ENCODE measurements around the gene TCF15.

TCF15 gene

GRCh38 chr20:611047-611842, 1.1 kb upstream of the TCF15 start:
- DNase-seq (ENCODE audit: low spot score): no peak

DNA sequence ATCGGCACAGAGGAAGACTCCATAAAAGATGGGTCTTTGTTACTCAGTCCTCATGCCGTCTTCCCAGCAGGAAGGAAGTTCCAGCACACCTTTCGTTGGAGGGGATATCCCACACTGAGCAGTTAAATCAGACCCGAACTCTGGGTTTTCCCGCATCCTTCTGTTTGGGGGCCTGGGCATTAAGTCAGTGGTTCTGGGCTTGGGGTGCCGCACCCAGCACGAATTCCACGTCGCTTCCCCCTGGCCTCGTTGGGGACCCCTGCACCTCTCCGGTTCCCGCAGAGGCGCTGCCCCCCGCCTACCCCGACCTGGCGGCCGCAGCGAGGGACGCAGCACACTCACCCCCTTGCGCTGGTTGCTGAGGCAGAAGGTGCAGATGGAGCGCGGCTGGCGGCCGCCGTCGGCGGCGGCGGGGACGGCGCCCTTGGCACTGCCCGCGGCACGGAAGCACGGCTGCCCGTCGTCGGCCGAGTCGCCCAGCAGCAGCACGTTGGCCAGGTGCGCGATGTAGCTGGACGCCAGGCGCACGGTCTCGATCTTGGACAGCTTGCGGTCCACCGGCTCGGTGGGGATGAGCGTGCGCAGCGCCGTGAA, 641 bp downstream of the TCF15 start:
- DNase-seq (ENCODE audit: low spot score): no peak

GRCh38 chr20:608970-609369, 1.1 kb downstream of the TCF15 start:
- DNase-seq (ENCODE audit: low spot score): no peak

DNA sequence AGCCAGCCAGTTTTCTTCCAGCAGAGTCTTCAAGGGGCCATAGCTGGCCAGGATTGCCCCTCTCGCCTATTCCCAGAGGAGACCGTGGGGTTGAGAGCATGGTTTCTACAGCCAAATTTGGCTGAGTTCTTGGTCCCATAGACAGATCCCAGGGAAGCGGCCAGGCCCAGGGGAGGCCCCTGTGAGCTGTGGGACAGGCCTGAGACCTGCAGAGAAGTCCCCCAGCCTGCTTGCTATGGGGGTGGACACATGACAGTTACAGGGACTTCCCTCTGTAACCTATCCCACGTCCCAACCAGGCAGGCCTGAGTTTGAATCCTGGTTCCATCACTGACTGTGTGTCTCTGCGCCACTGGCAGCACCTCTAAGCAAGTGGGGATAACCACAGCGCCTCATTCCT, 2.6 kb downstream of the TCF15 start:
- DNase-seq (ENCODE audit: low spot score): no peak

DNA sequence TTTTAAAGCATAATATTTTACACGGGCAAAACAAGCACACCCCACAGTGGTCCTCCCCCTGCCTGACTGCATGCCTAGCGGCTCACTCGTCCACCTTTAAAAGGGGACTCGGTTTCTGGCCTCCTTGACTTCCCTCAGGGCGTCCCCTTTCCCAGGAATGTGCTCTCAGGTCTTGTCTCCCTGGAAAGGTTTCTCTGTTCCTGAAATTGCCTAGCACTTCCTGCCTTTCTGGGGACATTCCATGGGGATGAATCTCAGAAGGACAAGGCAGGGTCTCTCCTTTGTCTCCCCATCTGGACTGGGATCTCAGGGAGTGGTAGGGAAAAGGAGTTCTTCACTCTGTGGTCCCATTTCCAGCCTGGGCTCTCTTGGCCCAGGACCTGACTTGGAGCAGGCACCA, 4.9 kb downstream of the TCF15 start:
- no peak for DNase-seq (ENCODE audit: low spot score)

- no peak for DNase-seq (ENCODE audit: low spot score)
Observed at GRCh38 chr20:603116-603640, 6.9 kb downstream of the TCF15 start.

DNA sequence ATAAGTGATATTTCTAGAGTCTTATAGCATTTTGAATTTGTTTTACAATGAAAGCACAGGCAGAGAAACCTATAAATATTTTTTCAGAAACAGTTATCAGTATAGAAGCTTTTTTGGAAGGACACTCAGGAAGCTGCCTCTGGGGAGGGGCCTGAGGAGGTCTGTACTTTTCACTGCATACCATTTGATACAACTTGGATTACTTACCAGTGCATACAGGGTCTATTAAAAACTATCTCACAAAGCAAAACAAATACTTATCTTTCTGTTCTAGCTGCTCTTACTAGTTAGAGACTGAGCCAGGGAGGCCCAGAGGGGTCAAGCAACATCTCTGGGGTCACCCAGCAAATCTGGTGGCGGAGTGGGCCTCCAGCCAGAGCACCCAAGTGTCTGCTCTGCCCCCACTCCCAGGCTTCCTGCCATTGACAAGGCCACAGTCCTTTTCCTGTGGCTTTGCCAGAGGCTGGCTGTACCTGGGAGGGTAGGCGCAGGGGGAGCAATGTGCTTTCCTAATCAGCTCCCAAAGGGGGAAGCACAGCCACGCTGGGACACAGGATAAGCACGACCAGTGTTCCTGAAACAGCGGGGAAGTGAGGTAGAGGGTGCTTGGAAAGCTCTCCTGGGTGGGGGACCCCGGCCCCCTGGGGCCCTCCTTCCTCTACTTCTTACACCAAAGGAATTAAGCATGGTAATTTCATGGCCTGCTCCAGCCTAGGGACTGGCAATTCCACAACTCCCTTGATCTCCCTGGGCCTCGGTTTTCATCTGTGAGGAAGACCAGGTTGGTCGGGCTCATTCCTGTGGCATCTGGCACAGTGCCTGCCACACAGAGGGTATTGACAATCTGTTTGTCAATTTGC, 7.8 kb downstream of the TCF15 start:
- no peak for DNase-seq (ENCODE audit: low spot score)

GRCh38 chr20:600736-601135, 9.4 kb downstream of the TCF15 start:
- DNase-seq (ENCODE audit: low spot score): no peak

DNA sequence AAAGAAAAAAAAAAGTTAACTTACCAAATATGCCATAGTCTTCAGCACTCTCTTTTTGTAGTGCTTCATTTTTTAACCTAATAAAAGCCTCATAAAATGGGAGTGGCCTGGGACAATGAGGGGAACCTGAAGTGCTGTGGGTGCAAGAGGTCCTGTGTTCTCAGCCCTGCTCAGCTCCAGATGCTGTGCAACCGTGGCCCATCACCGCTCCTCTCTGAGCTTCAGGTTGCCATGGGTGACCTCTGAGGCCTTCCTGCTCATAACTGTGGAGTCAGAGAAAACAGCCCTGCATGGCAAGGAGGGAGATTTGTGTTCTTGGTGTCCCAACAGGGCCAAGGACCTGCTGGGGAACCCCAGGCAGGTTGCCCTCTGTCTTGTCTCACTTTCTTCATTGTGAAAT, 10.0 kb downstream of the TCF15 start:
- no peak for DNase-seq (ENCODE audit: low spot score)

DNA sequence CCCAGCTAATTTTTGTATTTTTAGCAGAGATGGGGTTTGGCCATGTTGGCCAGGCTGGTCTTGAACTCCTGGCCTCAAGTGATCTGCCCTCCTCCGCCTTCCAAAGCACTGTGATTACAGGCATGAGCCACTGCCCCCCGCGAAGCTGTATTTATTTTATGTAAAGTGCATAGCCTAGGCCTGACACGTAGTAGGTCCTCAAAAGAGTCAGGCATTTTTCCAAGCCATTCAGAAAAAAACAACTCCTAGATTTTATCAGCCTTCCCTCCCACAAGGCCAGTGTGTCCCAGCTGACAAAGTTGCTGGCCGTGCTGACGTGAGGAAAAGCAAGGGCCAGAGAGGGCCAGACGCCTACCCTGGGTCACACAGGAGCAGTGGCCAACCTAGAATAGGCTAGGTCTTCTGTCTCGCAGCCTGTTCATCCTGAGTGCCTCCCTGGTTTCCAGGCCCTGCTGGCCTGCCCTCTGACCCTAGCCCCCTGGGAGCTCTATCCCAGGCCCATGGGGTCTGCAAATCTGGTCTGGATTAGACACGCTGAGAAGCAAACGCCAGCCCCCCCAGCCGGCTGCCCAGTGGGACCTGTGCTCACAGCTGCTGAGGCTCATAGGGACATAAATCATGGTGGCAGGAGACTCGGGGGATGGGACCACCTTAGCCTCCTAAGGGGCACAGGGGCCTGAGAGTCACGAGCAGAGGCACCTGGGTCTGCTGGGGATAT, 11.8 kb downstream of the TCF15 start:
- DNase-seq (ENCODE audit: low spot score): no peak

DNA sequence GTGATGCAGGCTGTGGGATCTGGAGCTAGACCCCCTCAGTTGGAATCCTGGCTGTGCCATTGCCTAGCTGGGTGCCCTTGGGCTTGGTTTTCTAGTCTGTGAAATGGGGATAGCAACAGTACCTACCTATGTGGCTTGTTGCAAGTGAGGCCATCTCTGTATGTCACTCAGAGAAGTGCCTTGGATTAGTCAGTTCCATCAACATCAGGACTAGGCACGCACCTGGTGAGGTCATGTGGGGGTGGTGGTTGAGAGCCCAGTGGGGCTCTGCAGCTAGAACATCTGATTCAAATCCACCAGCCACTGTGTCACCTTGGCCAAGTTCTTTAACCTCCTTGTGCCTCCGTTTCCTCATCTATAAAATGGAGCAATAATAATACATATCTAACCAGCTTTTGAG, 12.5 kb downstream of the TCF15 start:
- DNase-seq (ENCODE audit: low spot score): no peak

GRCh38 chr20:595330-596308, 14.5 kb downstream of the TCF15 start:
- DNase-seq (ENCODE audit: low spot score): peak; percentile 2

GRCh38 chr20:592506-592905, 17.6 kb downstream of the TCF15 start:
- DNase-seq (ENCODE audit: low spot score): peak; percentile 2

- peak; percentile 4 for DNase-seq (ENCODE audit: low spot score)
Observed at GRCh38 chr20:591941-592340, 18.2 kb downstream of the TCF15 start.

DNA sequence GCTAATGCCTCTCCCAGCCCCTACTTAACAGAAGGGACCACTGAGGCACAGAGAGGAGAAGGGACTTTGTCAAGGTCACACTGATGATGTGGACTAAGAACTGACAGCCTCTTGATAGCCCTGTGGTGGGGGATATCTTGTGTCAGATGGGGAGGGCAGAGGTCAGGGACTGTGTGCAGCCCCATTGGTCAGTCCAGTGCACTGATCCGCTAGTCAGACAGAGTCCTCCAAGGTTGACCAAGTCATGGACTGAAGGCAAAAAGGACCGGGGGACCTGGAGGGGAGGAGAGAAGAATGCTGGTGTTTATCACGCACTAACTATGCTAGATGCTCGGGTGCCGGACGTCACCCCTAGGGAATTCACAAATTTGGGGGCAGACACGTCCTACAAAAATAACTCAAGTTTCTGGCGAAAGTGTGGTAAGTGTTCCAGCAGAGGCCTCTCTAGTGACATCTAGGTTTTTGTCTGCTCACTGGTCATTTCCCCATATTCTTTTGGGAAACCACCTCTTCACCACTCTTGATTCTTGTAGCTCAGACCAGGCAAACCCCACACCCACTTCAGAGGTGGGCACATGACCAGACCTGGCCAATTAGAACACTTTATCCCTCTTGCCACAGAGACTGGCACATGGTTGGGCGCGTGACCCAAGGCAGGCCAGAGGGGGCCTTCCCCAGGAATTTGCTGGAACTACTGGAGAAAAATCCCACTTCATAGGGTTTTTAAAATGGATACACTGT, 21.0 kb downstream of the TCF15 start:
- peak; percentile 11 for DNase-seq (ENCODE audit: low spot score)

- no peak for DNase-seq (ENCODE audit: low spot score)
Observed at GRCh38 chr20:588476-588875, 21.6 kb downstream of the TCF15 start.

GRCh38 chr20:584971-585301, 25.2 kb downstream of the TCF15 start:
- DNase-seq (ENCODE audit: low spot score): no peak

GRCh38 chr20:584161-584970, 25.7 kb downstream of the TCF15 start:
- no peak for DNase-seq (ENCODE audit: low spot score)

DNA sequence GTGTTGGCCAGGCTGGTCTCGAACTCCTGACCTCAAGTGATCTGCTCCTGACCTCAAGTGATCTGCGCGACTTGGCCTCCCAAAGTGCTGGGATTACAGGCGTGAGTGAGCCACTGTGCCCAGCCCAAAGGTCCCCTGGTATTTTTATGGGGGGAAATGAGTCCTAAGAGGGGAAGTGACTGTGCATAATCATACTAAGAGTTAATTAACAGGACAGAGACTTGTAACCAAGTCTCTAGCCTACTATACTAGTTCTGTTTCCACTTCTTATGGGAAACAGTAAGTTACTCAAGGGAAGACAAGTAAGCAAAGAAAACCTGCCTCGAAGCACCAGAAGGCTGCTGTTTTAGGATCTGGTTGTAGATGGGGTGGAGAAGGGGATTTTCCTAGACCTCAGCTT, 27.9 kb downstream of the TCF15 start:
- DNase-seq (ENCODE audit: low spot score): peak; percentile 0

Data from HuH-7.5 (cell line).